Neuronal stem cell (in vitro differentiated cells): ENCODE results near the gene PARD3.

Source experiments
- DNase-seq: peaks from one replicate; pipeline ENCODE4 v3.0.0-alpha.2; 2013; ENCODE audit warnings: low spot score
- H2AFZ ChIP-seq: one replicate; pipeline ENCODE4 v1.6.1; 2013; ENCODE audit warnings: mild to moderate bottlenecking, low read length, inconsistent platforms
- H2AK5ac ChIP-seq: 2 replicates; pipeline ENCODE4 v1.6.1; 2013; ENCODE audit warnings: low read depth, mild to moderate bottlenecking, inconsistent platforms, low read length, moderate library complexity, mixed read lengths
- H2BK120ac ChIP-seq: 2 replicates; pipeline ENCODE4 v1.6.1; 2013; ENCODE audit warnings: low read depth, mild to moderate bottlenecking, inconsistent platforms, low read length, moderate library complexity, mixed read lengths
- H2BK12ac ChIP-seq: one replicate; pipeline ENCODE4 v1.6.1; 2013; ENCODE audit warnings: low read length, inconsistent platforms
- H2BK15ac ChIP-seq: 2 replicates; pipeline ENCODE4 v1.6.1; 2013; ENCODE audit warnings: mild to moderate bottlenecking, low read length, inconsistent platforms, mixed read lengths
- H2BK5ac ChIP-seq: one replicate; pipeline ENCODE4 v1.6.1; 2013; ENCODE audit warnings: inconsistent platforms, mild to moderate bottlenecking, low read length, moderate library complexity
- H3K14ac ChIP-seq: one replicate; pipeline ENCODE4 v1.6.1; 2013; ENCODE audit warnings: low read length, inconsistent platforms
- H3K18ac ChIP-seq: 2 replicates; pipeline ENCODE4 v1.6.1; 2013; ENCODE audit warnings: low read length, inconsistent platforms
- H3K23ac ChIP-seq: 2 replicates; pipeline ENCODE4 v1.6.1; 2013; ENCODE audit warnings: low read depth, mild to moderate bottlenecking, mixed read lengths, low read length, inconsistent platforms; ENCODE audit not compliant: poor library complexity
- H3K27ac ChIP-seq: replicated peaks from 3 replicates; pipeline ENCODE4 v1.5.1; 2013; ENCODE audit warnings: low read length, inconsistent platforms
- H3K27me3 ChIP-seq, 3 experiments: 2 replicates each; pipeline ENCODE4 v1.6.1; 2013; ENCODE audit warnings: low read length in 3 of 3, mild to moderate bottlenecking in 2 of 3, inconsistent platforms in 1 of 3, low read depth in 1 of 3, mixed read lengths in 1 of 3, moderate library complexity in 1 of 3; ENCODE audit not compliant: control insufficient read depth in 3 of 3, insufficient read depth in 3 of 3
- H3K36me3 ChIP-seq, 2 donors: replicated peaks in 1 of 2; 2 replicates each; pipeline ENCODE4 v1.6.1; 2013; ENCODE audit warnings: low read length in 2 of 2; ENCODE audit not compliant: control insufficient read depth in 2 of 2, insufficient read depth in 2 of 2
- H3K4ac ChIP-seq: 2 replicates; pipeline ENCODE4 v1.6.1; 2013; ENCODE audit warnings: inconsistent platforms, mild to moderate bottlenecking, low read length, moderate library complexity
- H3K4me1 ChIP-seq, 2 donors: 1 replicate in 1 of 2; 2 replicates in 1 of 2; pipeline ENCODE4 v1.6.1; 2013; ENCODE audit warnings: low read length in 2 of 2, low read depth in 1 of 2; ENCODE audit not compliant: control insufficient read depth in 2 of 2, insufficient read depth in 1 of 2
- H3K4me2 ChIP-seq: one replicate; pipeline ENCODE4 v1.6.1; 2013; ENCODE audit warnings: mild to moderate bottlenecking, low read length, inconsistent platforms; ENCODE audit not compliant: insufficient read depth, poor library complexity, severe bottlenecking
- H3K4me3 ChIP-seq, 2 donors: 2 replicates each; pipeline ENCODE4 v1.5.1; 2013; ENCODE audit warnings: low read length in 2 of 2, mild to moderate bottlenecking in 2 of 2, inconsistent platforms in 1 of 2, moderate library complexity in 1 of 2
- H3K79me1 ChIP-seq: one replicate; pipeline ENCODE4 v1.6.1; 2013; ENCODE audit warnings: low read depth, mild to moderate bottlenecking, inconsistent platforms, low read length, moderate library complexity
- H3K9ac ChIP-seq: one replicate; pipeline ENCODE4 v1.6.1; 2013; ENCODE audit warnings: mild to moderate bottlenecking, low read depth, low read length, inconsistent platforms; ENCODE audit not compliant: poor library complexity
- H3K9me3 ChIP-seq, 2 donors: replicated peaks in 1 of 2; 2 replicates each; pipeline versions ENCODE3 to v1.6.1; 2013; ENCODE audit warnings: low read length in 2 of 2, mild to moderate bottlenecking in 2 of 2, inconsistent platforms in 1 of 2, low read depth in 1 of 2, mixed read lengths in 1 of 2, moderate library complexity in 1 of 2; ENCODE audit not compliant: control insufficient read depth in 2 of 2, insufficient read depth in 1 of 2
- H4K8ac ChIP-seq: one replicate; pipeline ENCODE4 v1.6.1; 2013; ENCODE audit warnings: low read depth, mild to moderate bottlenecking, inconsistent platforms, low read length, moderate library complexity
- H4K91ac ChIP-seq: one replicate; pipeline ENCODE4 v1.6.1; 2013; ENCODE audit warnings: low read length, low read depth, mild to moderate bottlenecking, inconsistent platforms; ENCODE audit not compliant: poor library complexity
- WGBS, 2 donors: extraction: QIAGEN DNeasy Blood & Tissue Kit; methylation state at CpG; one replicate each; pipeline ENCODE4 v1.1.7; 2013; ENCODE audit warnings: missing lambda C conversion rate in 2 of 2, mixed read lengths in 1 of 2; ENCODE audit not compliant: insufficient read length in 2 of 2, insufficient replicate concordance in 1 of 2; ENCODE audit errors: extremely low coverage in 2 of 2; 5-methylcytosine and 5-hydroxymethylcytosine counted together

Gene PARD3

DNA sequence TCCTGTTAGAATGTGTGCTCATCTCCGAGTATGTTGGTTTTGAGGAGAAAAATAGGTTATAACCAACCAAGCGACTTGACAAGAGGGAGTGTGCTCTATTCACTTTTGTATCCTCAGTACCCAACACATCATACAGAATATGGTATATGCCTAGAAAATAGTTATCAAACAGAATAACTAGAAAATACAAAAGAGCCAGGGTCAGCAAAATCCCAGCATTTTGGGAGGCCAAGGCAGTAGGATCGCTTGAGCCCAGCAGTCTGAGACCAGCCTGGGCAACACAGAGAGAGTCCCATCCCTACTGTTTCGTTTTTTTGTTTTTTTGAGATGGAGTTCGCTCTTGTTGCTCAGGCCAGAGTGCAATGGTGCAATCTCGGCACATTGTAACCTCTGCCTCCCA lies 257.9 kb downstream of the PARD3 start:
- Histone ChIP-seq H3K9me3 (no peaks in the 10 kb centered on the region), H3K27me3 (no peaks in the 10 kb centered on the region), H3K79me1 (no peaks in the 10 kb centered on the region), H2BK120ac (no peak overlapping the region), H3K4me2 (no peak overlapping the region), H3K23ac (no peak overlapping the region), H2BK15ac (no peak overlapping the region), H3K18ac (no peak overlapping the region), H3K27ac (no peak overlapping the region), H3K9ac (no peak overlapping the region), H3K14ac (no peak overlapping the region), H3K4me1 (no peaks in the 10 kb centered on the region), H2BK12ac (no peak overlapping the region), H2AK5ac (no peak overlapping the region), H4K8ac (no peak overlapping the region), H4K91ac (no peak overlapping the region), H3K4me3 (no peak overlapping the region), H3K36me3 (no peaks in the 10 kb centered on the region), H2AFZ (no peak overlapping the region), H3K4ac (no peak overlapping the region), H2BK5ac (no peak overlapping the region)
- no peak for DNase-seq
- no CpG with 5 or more reads among the region's 6 CpGs for WGBS, 2 donors

DNA sequence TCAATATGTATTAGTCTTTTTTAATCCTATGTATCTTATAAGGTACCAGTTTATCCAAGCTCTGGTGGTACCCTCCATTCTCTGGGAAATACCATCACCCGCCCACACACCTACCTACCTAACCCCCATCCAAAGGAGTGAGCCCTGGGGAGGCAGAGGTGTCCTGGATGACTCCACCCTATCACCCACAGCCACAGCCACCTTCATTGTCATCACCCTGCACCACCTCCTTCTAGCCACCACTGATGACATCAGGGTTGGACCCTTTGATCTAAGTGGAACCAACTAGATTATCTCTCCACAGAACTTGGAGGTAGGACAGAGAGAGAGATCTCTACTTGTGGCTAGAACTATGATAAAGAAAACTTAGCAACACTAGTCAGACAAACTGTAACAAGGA lies 259.4 kb downstream of the PARD3 start:
- H4K8ac ChIP-seq = no peak overlapping the region
- no peak overlapping the region for H2BK15ac ChIP-seq
- no peak overlapping the region for H3K27ac ChIP-seq
- H3K18ac ChIP-seq = no peak overlapping the region
- H3K4me3 ChIP-seq = no peak overlapping the region
- H4K91ac ChIP-seq = no peak overlapping the region
- no peaks in the 10 kb centered on the region for H3K79me1 ChIP-seq
- H2AK5ac ChIP-seq = no peak overlapping the region
- no peak overlapping the region for H3K9ac ChIP-seq
- H2BK120ac ChIP-seq = no peak overlapping the region
- WGBS, 2 donors = no CpG with 5 or more reads among the region's 1 CpG
- H3K9me3 ChIP-seq = no peaks in the 10 kb centered on the region
- peaks cover 0 to 4% of the 10 kb centered on the region in 2 donors for H3K4me1 ChIP-seq
- no peak for DNase-seq
- H2BK12ac ChIP-seq = no peak overlapping the region
- H2AFZ ChIP-seq = no peak overlapping the region
- H3K36me3 ChIP-seq = no peaks in the 10 kb centered on the region
- H3K14ac ChIP-seq = no peak overlapping the region
- H3K4me2 ChIP-seq = no peak overlapping the region
- H3K27me3 ChIP-seq = no peaks in the 10 kb centered on the region
- no peak overlapping the region for H3K23ac ChIP-seq
- no peak overlapping the region for H3K4ac ChIP-seq
- no peak overlapping the region for H2BK5ac ChIP-seq

DNA sequence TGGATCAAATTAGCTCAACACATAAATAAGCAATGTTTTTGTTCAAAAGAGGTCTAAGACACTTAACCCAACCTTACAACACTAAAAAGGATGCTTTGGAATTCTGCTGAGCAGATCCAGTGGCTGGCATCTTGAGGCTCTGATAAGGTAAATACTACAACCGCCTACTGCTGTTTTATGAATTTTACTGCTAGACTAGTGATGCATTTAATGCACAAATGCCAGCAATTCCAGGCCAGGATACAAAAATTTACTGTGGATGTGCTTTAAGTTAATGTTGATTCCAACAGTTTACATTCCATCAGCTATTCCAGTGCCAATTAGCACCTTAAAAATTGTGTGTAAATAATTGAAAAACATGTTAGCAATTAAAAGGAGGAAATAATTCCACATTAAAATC lies 261.3 kb downstream of the PARD3 start:
- Histone ChIP-seq H3K4me3 (no peak overlapping the region), H2BK15ac (no peak overlapping the region), H3K4me1 (peaks cover 0 to 5% of the 10 kb centered on the region in 2 donors), H4K8ac (no peak overlapping the region), H4K91ac (no peak overlapping the region), H3K9ac (no peak overlapping the region), H3K4ac (no peak overlapping the region), H3K23ac (no peak overlapping the region), H2AK5ac (no peak overlapping the region), H2BK5ac (no peak overlapping the region), H3K4me2 (no peak overlapping the region), H2AFZ (no peak overlapping the region), H3K18ac (no peak overlapping the region), H3K36me3 (no peaks in the 10 kb centered on the region), H2BK120ac (no peak overlapping the region), H3K14ac (no peak overlapping the region), H3K9me3 (no peaks in the 10 kb centered on the region), H3K27ac (no peak overlapping the region), H2BK12ac (no peak overlapping the region), H3K79me1 (no peaks in the 10 kb centered on the region), H3K27me3 (no peaks in the 10 kb centered on the region)
- DNase-seq = no peak
- no CpG with 5 or more reads among the region's 1 CpG for WGBS, 2 donors

DNA sequence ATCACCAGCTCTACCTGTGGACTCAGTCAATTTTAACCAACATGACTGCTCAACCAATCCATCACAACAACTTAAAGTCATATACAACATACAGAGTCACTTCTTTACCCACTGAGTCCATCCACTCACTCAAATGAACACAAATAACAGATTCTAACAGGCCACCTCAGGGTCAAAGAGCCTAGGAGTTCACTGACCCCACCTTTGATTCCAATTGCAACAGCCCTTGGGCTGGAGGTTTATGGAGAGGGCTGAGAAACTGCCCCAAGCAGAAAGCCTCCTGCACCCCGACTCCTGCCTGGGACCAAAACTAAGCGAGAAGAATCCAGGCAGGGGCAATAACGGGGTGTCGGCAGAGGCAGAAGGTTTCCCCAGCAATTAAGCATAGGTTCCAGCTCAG lies 263.8 kb downstream of the PARD3 start:
- DNase-seq = no peak
- no peak overlapping the region for H2BK15ac ChIP-seq
- H2BK12ac ChIP-seq = no peak overlapping the region
- H3K36me3 ChIP-seq = no peaks in the 10 kb centered on the region
- H3K4ac ChIP-seq = no peak overlapping the region
- H3K4me3 ChIP-seq = no peak overlapping the region
- no peak overlapping the region for H4K91ac ChIP-seq
- H3K27ac ChIP-seq = no peak overlapping the region
- no peaks in the 10 kb centered on the region for H3K9me3 ChIP-seq
- no peak overlapping the region for H3K9ac ChIP-seq
- no peak overlapping the region for H2BK120ac ChIP-seq
- peaks cover 0 to 7% of the 10 kb centered on the region in 2 donors for H3K4me1 ChIP-seq
- H3K23ac ChIP-seq = no peak overlapping the region
- no peak overlapping the region for H3K14ac ChIP-seq
- H3K79me1 ChIP-seq = no peaks in the 10 kb centered on the region
- H3K4me2 ChIP-seq = no peak overlapping the region
- no CpG with 5 or more reads among the region's 4 CpGs for WGBS, 2 donors
- no peak overlapping the region for H2AFZ ChIP-seq
- H4K8ac ChIP-seq = no peak overlapping the region
- H2AK5ac ChIP-seq = no peak overlapping the region
- no peak overlapping the region for H3K18ac ChIP-seq
- no peak overlapping the region for H2BK5ac ChIP-seq
- no peaks in the 10 kb centered on the region for H3K27me3 ChIP-seq
